Dedifferentiated amniotic fluid mesenchymal stem cell (primary cell): ENCODE measurements around the gene FABP3.

Experiments
- DNase-seq: peaks from one replicate; pipeline ENCODE4 v3.0.0-alpha.2; 2016; ENCODE audit errors: extremely low spot score

The FABP3 gene

DNA sequence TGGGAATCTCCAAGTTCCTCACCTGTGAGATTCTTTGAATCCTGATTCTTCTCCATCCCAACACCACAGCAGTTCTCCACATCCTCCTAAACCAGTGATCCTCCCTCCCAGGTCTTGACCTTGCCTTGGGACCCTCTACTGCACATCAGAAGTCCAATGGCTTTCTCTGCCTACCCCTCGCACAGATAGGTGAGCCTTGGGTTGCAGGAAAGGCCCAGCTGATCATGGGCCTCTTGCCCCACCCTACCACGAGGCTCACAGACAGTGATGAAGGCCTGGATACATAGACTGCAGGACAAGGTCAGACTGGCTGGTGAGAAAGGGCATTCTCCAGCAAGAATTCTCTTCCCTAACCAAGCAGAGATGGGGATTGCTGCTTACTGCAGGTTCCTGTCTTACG, 825 bp downstream of the FABP3 start:
- no peak for DNase-seq

DNA sequence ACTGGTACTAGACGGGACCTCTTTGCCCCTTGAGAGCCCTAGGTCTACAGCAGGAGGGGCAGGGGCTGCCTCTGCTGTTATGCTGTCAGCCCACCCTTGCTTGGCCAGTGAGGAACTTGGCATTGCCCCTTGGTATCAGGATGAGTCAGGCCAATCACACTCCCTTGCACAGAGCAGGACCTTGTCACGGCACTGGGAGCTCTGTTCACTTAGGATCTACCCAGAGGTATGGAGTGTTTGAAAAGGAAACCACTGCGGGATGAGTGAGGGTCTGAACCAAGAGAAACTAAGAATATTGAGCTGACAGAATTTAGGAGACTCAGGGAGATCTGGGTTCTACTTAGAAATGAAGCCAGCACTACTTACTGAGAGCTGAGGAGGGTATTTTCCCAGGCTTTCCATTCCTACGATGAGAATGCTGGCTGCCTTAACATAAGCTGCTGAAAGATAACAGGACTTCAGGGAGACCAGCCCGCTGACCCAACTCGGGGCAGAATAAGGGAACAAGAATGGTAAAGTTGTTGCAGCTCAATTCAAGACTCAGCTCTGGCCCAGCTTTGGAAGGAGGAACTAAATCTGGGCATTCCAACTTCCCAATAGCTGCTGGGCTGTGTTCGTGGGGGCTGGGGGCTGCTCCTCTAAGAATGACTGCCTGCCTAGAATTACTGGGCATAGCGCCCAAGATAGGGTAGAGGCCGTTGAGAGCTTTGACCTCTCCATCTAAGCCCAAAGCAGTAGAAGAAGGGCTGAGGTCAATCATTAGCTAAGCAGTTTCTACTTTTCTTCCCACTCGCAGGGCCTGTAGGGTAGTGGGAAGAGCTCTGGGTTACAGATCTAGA, 1.5 kb downstream of the FABP3 start:
- no peak for DNase-seq

DNA sequence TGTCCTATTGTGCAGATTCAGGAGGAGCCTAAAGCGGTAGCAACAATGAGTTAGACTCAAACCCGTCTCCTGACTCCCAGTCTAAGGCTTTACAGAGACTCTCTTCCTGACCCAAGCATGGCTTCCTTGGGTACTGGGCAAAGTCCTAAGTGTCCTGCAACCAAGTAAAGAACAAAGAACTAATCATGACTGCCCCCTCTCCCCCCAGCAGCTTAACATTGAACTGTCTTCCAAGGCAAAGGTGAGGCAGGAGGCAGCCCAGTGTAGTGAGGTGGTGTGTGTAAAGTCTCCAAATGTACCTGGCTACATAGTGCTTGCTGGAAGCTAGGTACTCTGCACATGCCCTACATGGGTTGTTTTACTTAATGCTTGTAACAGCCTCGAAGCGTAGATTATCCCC, 2.3 kb downstream of the FABP3 start:
- DNase-seq, result no peak

DNA sequence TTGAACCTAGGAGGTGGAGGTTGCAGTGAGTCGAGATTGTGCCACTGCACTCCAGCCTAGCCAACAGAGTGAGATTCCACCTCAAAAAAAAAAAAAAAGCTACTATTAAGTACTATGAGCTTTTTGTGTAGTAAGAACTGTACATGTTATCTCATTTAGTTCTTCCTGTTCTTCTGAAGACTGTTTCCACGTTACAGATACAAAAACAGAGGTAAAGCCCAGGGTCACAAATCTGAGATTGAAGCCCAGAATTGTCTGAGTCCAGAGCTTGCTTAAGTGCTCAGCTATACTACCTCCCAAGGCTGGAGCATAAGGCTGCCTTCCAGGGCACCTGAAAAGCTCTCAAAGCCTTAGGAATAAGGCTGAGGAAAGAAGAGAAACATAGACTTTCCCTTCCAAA, 2.9 kb downstream of the FABP3 start:
- DNase-seq, result no peak

DNA sequence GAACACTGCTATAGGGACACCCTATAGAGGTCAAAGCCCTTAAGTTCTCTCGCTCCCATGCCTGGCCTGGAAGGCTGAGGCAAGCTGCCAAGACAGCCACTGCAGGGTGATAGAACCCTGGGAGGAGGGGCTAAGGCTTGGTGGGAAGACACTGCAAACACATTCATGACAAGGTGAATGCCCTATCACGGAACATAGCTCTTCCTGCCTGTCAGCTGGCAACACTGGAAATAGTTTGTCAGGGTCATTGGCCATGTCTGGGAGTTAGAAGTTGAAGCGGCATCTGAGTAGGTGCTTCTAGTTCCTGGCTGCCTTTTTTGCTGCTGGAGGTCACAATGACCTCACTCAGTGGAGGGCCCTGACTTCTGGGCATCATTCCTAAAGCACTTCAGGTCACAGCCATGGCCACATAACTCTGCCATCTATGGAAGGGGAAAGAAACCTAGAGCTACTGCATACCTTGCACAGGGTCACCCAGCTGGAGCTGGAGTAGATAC, 4.2 kb downstream of the FABP3 start:
- no peak for DNase-seq

DNA sequence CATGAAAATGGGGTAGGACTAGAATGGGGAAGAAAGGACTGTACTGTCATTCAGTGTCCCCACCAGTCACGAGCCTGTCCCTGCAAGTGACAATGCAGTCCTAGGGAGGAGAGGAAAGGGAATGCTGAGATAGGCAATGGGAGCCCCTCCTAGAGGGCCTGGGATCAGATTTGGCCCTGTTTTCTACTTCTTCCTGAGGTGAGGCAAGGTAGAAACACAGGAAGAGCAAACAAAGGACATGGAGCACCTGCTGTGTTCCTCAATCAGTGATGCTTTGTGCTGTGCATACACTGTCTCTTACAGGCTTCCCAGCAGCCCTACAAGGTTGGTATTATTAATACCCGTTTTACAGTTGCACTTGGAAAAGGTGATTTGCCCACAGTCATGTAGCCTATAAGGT, 6.1 kb downstream of the FABP3 start:
- no peak for DNase-seq

DNA sequence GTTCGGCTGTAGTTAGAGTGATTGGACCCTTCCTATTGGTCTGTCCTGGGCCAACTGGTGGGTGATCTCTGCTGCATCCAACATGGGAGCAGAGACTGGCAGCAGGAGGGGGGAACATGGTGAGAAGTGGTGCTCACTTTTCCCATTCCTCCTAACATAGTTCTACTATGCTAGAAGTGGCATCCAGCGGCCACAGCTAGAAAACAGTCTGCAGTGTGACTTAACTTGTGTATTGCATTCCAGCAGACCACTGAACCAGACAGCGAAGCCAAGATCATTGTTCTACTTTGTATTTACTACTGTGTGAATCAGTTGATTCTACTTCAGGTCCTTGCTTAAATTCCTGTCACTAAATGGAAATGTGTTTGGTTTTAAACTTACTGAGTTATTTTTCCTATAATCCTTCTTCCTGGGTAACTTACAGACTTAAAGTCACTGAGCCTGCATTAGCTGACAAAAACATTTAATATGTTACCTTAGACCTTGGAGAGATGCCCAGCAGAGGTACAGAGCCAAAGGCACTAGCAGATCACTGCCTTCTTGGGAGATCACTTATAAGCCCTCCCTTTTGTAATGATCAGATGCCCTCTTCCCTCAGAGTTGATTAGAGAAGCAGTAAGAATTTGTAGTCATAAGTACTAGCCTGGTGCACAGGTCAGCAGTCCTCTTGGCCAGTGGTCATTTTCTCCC, 8.2 kb downstream of the FABP3 start:
- DNase-seq, result no peak

DNA sequence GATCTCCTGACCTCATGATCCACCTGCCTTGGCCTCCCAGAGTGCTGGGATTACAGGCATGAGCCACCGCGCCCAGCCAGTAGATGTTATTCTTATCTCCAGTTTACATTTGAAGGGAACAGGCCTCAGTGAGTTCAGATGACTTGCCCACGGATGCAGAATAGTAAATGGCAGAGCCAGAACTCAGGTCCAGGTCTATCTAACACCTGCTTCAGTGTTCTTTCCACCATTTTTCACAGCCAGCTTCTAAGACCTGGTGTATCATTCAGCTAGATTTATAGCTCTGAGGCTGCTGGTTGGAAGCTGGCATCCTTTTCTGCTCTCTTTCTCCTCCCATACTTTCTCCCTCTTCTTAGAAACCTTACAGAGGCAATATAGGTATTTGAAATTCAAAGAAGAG, 10.8 kb downstream of the FABP3 start:
- DNase-seq, result no peak

DNA sequence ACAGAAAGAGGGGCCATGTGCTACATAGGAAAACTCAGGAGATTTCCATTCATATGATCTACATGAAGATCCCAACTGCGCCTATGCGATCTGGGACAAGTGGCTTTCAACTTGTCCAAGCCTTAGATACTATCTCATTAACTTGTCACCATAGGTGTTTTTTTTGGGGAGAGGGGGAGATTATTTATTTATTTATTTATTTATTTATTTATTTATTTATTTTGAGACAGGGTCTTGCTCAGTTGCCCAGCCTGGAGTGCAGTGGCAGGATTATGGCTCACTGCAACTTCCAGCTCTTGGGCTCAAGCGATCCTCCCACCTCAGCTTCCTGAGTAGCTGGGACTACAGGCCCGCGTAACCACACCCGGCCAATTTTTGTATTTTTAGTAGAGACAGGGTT, 11.3 kb downstream of the FABP3 start:
- DNase-seq, result no peak

DNA sequence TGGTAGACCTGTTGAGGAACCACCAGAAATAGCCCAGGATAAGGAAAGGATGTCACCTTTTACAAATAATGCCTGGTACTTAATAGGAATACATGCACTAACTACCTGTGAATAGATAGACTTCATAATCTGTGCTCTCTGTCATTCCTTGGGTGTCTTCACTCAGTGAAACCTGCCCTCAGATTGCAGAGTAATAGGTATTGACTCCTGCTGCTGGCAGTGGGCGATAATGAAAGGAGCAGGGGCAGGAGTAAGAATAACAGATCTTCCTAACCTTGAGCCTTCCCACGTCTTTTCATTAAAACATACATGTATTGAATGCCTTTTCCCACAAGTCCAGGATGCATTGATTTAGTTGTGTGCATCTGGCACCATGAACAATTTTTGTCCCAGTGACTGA, 16.4 kb downstream of the FABP3 start:
- no peak for DNase-seq

DNA sequence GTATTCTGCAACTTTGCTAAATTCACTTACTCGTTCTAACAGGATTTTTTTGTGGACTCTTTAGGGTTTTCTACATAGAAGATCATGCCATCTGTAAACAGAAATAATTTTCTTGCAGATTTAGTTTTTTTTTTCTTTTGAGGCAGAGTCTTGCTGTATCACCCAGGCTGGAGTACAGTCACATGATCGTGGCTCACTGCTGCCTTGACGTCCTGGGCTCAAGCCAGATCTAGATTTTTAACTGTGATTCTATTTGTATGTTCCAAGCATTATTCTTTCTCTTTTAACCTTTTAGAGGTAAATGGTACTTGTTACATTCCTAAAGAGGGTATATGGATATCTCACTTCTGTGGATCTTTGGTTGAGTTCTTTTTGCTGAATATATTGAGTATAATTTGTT, 18.6 kb downstream of the FABP3 start:
- no peak for DNase-seq

DNA sequence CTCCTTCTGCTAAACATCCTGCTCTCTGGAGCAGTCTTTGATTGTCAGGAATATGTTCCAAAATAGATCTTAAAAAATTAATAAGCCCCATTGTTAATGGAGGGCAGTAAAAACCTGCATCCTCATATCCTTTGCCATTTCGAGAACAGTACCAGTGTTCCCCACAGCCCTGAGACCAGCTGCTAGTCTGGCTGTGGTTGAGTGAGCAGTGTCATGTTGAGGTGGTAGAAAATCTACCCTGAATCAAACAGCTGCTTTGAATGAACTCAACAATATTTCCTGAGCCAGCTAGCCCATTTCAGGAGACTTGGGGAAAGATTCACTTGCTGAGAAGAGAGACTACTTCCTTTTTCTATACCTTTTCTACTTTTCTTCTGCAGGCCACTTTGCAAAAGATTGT, 24.4 kb downstream of the FABP3 start:
- DNase-seq, result no peak

DNA sequence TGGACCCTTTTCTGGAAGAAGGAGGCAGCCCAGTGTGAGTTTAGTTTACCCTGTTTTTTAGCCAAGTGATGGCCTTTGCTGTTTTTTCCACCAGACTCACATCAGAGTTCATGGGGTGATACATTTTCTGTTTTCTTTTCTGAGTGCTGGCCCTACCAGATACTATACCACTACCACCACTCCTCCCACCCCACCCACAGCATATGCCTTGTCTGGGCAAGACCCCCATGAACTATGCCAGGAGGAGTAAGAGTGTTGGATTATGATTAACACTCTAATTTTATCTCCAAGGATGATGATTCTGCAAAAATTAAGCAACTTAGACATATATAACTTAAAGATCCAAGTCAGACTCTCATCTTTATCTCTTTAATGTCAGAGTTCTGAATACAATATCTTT, 26.1 kb downstream of the FABP3 start:
- no peak for DNase-seq

DNA sequence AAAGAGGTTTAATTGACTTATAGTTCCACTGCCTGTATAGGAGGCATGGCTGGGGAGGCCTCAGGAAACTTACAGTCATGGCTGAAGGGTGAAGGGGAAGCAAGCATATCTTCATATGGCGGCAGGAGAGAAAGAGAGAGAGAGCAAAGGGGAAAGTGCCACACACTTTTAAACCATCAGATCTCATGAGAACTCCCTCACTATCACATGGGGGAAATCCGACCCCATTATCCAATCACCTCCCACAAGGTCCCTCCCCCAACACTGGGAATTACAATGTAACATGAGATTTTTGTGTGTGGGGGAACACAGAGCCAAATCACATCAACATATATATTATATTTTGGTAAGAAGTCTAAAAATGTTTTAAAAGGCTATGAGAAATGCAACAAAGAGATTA, 27.2 kb downstream of the FABP3 start:
- DNase-seq, result no peak

DNA sequence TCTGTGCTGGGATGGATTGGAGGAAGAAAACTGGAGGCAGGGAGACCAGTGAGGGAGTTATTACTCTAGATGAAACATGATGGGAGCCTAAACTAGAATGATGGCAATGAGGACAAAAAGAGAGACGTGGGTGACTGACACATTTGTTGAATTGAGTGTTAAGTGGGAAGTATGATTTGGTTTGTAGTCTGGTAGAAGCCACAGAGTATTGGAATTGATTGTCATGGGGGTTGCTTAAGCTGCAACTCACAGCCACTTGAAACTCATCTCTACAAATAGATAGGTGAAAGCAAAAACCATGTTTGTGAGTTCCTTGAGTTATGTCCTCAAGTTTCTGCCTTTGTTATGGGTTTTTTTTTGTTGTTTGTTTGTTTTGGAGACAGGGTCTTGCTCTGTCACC, 28.4 kb downstream of the FABP3 start:
- no peak for DNase-seq

DNA sequence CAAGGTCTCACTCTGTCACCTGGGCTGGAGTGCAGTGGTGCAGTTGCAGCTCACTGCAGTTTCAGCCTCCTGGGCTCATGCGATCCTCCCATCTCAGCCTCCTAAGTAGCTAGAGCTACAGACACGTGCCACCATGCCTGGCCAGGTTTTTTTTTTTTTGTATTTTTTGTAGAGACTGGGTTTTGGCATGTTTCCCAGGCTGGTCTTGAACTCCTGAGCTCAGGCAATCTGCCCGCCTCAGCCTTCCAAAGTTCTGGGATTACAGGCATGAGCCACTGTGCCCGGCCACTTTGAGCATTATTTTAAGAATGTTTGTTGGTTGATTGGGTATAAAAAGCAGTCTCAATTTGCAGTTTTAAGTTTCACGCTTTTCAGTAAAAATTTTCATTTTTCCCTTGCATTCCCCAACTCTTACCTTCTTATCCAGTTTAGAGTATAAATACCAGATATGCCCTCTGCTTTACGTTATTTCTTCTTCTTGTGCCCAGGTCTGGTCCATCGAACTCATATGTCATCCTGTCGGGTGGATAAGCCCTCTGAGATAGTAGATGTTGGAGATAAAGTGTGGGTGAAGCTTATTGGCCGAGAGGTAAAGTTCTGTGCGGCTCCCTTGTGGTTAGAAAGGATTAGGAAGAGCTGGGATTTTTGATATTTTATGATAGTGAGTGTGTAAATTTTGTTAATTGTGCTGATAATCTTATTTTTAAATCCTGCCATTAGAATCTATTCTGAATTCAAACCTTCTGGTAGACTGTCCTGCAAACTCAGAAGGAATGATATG, 36.0 kb downstream of the FABP3 start:
- no peak for DNase-seq

DNA sequence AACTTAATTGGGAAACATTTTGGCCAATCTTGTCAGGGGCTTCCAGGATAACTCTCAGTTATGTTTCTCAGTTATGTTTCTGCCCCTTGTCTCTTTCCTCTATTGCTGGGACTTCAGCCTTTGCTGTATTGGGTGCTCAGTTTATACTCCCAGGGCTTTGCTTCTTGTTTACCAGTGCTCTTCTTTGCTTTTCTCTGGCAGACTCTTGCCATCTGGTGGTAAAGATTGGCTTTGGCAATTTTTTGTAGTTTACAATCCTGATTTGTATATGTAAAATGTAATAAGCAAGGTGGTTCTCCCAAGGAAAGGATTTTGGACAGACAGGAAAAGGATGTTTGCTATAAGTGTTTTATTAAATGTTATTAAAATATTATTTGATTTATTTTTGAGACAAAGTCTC, 37.9 kb downstream of the FABP3 start:
- DNase-seq, result peak; percentile 58

DNA sequence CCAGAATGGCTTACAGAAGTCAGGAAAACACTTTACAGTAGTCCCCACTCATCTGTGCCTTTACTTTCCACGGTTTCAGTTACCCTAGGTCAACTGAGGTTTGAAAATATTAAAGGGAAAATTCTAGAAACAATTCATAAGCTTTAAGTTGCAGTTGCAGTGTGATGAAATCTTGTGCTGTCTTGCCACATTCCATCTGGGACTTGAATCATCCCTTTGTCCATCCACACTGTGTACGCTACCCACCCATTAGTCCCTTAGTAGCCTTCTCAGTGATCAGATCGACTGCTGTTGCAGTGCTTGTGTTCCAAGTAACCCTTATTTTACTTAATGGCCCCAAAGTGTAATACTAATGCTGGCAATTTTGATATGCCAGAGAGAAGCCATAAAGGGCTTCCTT, 45.5 kb downstream of the FABP3 start:
- peak; percentile 61 for DNase-seq

DNA sequence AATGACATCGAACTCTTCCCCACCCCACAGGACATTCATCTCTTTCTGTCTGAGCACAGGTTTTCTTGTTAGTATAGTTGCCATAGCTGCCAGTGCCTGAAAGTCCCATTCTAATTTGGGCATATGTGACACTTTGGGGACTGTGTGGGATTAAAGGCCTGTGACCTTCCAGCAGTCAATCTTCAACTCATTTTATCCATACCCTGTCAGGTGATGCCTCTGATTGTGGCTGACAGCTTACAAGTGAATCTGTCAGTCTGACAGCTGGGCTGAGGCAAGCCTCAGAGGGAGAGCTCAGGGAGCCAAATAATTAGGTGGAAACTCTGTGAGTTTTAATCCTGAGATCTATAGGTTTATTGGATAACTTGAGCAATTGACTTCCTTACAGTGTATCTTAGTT, 46.4 kb downstream of the FABP3 start:
- DNase-seq, result no peak

DNA sequence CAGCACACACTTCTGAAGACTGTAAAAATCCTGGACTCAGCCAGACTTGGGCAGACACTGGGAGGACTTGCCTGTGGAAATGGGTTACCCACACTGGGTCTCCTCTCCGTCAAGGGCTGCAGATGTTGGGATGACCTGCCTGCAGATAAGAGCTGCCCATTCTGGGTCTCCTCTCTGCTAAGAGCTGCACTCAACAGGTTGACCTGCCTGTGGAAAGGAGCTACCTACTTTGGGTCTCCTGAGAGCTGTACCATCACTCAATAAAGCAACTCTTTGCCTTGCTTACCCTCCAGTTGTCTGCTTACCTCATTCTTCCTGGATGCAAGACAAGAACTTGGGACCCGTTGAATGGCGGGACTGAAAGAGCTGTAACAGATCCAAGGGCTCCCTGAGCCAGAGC, 47.9 kb downstream of the FABP3 start:
- DNase-seq, result no peak

DNA sequence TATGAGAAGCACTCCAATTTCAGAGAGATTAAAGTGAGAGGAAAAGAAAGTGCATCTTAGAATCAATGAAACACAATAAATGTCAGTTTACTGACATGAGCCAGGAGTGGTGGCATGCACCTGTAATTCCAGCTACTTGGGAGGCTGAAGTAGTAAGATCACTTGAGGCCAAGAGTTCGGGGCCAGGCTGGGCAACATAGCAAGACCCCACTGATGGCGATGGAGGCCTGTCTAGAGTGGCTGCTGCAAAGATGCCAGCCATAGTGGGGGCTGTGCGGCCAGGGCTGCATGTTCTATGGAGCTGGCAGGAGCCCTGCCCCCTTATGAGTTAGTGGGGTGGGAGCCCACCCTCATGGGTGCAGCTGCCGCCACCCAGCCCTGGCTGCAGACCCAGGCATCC, 48.8 kb downstream of the FABP3 start:
- DNase-seq, result no peak

DNA sequence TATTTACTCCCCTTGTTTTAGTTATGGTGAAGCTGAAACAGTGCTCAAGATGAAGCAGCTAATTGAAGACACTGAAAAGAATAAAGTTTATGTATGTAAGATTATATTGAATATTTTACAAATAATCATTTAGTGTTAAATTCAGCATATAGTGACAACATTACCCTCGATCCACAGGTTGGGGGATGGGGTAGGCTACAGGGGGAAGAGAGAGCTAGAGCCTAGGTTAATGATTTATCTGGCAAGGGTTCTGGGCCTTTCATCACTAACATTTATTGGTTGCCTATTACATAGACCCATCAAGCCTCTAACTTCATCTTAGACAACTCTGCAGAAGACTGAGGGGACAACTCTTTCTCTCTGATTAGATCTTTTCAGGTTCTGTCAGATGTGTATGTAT, 54.7 kb downstream of the FABP3 start:
- no peak for DNase-seq

DNA sequence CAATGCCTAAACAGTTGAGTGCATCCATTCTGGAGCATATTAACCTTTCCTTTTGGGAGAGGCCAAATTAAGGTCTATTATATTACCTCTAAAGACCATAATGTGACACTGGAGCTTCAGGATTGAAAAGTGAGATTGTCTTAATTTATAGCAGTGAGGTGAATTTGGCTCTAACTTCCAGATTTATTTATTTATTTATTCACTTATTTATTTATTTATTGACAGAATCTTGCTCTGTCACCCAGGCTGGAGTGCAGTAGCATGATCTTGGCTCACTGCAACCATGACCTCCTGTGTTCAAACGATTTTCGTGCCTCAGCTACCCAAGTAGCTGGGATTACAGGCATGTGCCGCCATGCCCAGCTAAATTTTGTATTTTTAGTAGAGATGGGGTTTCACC, 57.0 kb downstream of the FABP3 start:
- DNase-seq, result no peak
